ENCODE results near the gene ZNF84. TPM values are rescaled to one million over a fixed set of nuclear protein-coding genes. Genes with fewer than 3 reads are reported as not detected.

The ZNF84 gene
- total and polyA plus RNA-seq, 2 of the 8 experiments (the other 6 are each of a cell fraction or from before 2014, with no cell fraction given) = 8.9 to 34.0 TPM

GRCh38 chr12:133083345-133083744 lies 46.0 kb downstream of the ZNF84 start:
- no peak overlapping the region for H2BK20ac ChIP-seq (ENCODE audit: low read length)
- no peaks in the 10 kb centered on the region for H3K27me3 ChIP-seq (replicated peaks in 1 of 4; ENCODE audit: control insufficient read depth in 3 of 4, extremely low read depth in 1 of 4, insufficient read depth in 3 of 4, low read length in 3 of 4)
- WGBS, 2 experiments (ENCODE audit: extremely low coverage in 1 of 2, insufficient coverage in 1 of 2, insufficient read length in 1 of 2, insufficient replicate concordance in 2 of 2, low coverage in 1 of 2, low lambda C conversion rate in 2 of 2, missing lambda C conversion rate in 1 of 2) = 90% methylated on average over 6 of the region's 6 CpGs; no CpG with 5 or more reads in 1 of the 2 experiments
- no peak overlapping the region for H4K5ac ChIP-seq (ENCODE audit: insufficient read length, low read depth, low read length)
- no peak overlapping the region for H2BK120ac ChIP-seq (replicated peaks; ENCODE audit: low read depth, low read length)
- H3K4me3 ChIP-seq (ENCODE audit: extremely low read depth in 1 of 4, insufficient read depth in 2 of 4, low read depth in 3 of 4, low read length in 4 of 4) = 0 out of 8 replicates have a peak overlapping the region, but pooled peaks of 1 of the 4 experiments have one; percentile 17
- H3K18ac ChIP-seq (ENCODE audit: extremely low read depth, low read length) = no peak overlapping the region
- FAIRE-seq = no peak
- H4K20me1 ChIP-seq (replicated peaks in 1 of 2; ENCODE audit: control insufficient read depth in 1 of 2, insufficient read depth in 2 of 2, low read length in 2 of 2) = no peaks in the 10 kb centered on the region
- H3K4ac ChIP-seq (replicated peaks; ENCODE audit: insufficient read length, low read depth, low read length) = no peak overlapping the region
- no peak overlapping the region for H3K4me2 ChIP-seq (ENCODE audit: insufficient read depth in 1 of 2, low read depth in 2 of 2, low read length in 2 of 2)
- H4K8ac ChIP-seq (ENCODE audit: extremely low read depth, insufficient read depth, low read length) = no peak overlapping the region
- peaks cover 49 to 51% of the 10 kb centered on the region in 2 experiments for H3K9me3 ChIP-seq (ENCODE audit: insufficient read depth in 2 of 2, low read depth in 1 of 2, low read length in 1 of 2)
- no peaks in the 10 kb centered on the region for H3K4me1 ChIP-seq (replicated peaks in 1 of 4; ENCODE audit: control insufficient read depth in 3 of 4, insufficient read depth in 4 of 4, low read length in 3 of 4)
- no peak overlapping the region for H3K14ac ChIP-seq (ENCODE audit: insufficient read length)
- no peak overlapping the region for H3K56ac ChIP-seq (replicated peaks; ENCODE audit: insufficient read length, low read depth, low read length)
- CTCF ChIA-PET (ENCODE audit: partially characterized antibody) = no interaction called here
- no peak overlapping the region for H2AK5ac ChIP-seq (ENCODE audit: low read depth, low read length)
- no peak overlapping the region for H4K91ac ChIP-seq (replicated peaks; ENCODE audit: insufficient read length, low read length)
- H3K79me2 ChIP-seq (ENCODE audit: control insufficient read depth in 1 of 2, insufficient read depth in 2 of 2, low read length in 2 of 2) = peaks cover 0 to 12% of the 10 kb centered on the region in 2 experiments; a peak in 2 of 4 replicates
- H3K36me3 ChIP-seq (ENCODE audit: control insufficient read depth in 2 of 4, insufficient read depth in 4 of 4, low read length in 3 of 4) = peaks cover 0 to 59% (median 38%) of the 10 kb centered on the region in 4 experiments; a peak in 7 of 8 replicates
- no peak for DNase-seq (ENCODE audit: low read depth in 1 of 2, low spot score in 2 of 2)
- no peak overlapping the region for H3K23ac ChIP-seq (ENCODE audit: insufficient read length)
- no peak overlapping the region for H3K27ac ChIP-seq (ENCODE audit: low read depth, low read length)
- H2BK15ac ChIP-seq (ENCODE audit: low read length) = no peak overlapping the region
- POLR2A ChIA-PET (ENCODE audit: partially characterized antibody) = no interaction called here
- H3K23me2 ChIP-seq (ENCODE audit: low read depth, low read length) = peaks cover 3% of the 10 kb centered on the region; the same call in 1 of the 2 replicates
- no peak overlapping the region for H2AFZ ChIP-seq (ENCODE audit: low read length)
- no peak overlapping the region for H3K9ac ChIP-seq (replicated peaks in 1 of 4; ENCODE audit: extremely low read depth in 1 of 4, low read depth in 3 of 4, low read length in 3 of 4)
- no peak overlapping the region for H2BK12ac ChIP-seq (ENCODE audit: low read depth, low read length)
- no peak overlapping the region for H2BK5ac ChIP-seq (ENCODE audit: low read depth, low read length)
- H3K79me1 ChIP-seq (ENCODE audit: low read depth, low read length) = no peaks in the 10 kb centered on the region; the same call in 1 of the 2 replicates
- TF ChIP-seq HDAC6 (IDR thresholded peaks at IDR 0.05; ENCODE audit: low read depth, low read length) (no peak), CHD1 (IDR thresholded peaks at IDR 0.05; ENCODE audit: low read depth, low read length) (no peak), POLR2A (IDR thresholded peaks at IDR 0.05; ENCODE audit: control extremely low read depth in 1 of 2, low read depth in 2 of 2, low read length in 2 of 2) (no peak), RBBP5 (IDR thresholded peaks at IDR 0.05; ENCODE audit: borderline replicate concordance, low read depth, low read length) (no peak), YY1 (IDR thresholded peaks at IDR 0.05; ENCODE audit: low read depth, low read length) (no peak)

Data from H1 (cell line).